Fibroblast of mammary gland (primary cell): ENCODE data around the gene CADPS.
"Not testable (repeated sequence)": the region's sequence is repeated elsewhere in the genome, so short reads cannot be mapped to it uniquely, and the experiment has no call there.

Experiments used
- DNase-seq: peaks from one replicate; pipeline ENCODE4 v3.0.0-alpha.2; 2010; ENCODE audit warnings: low read depth
- H3K4me3 ChIP-seq: 2 replicates; pipeline ENCODE4 v1.5.1; 2011; ENCODE audit warnings: low read depth, mild to moderate bottlenecking, low read length, moderate library complexity; ENCODE audit not compliant: control insufficient read depth
- CTCF ChIP-seq: conservative IDR thresholded peaks from 2 replicates; pipeline ENCODE4 v1.5.1; 2011; ENCODE audit warnings: low read depth, low read length, inconsistent platforms; ENCODE audit not compliant: control insufficient read depth, insufficient read depth

The CADPS gene

DNA sequence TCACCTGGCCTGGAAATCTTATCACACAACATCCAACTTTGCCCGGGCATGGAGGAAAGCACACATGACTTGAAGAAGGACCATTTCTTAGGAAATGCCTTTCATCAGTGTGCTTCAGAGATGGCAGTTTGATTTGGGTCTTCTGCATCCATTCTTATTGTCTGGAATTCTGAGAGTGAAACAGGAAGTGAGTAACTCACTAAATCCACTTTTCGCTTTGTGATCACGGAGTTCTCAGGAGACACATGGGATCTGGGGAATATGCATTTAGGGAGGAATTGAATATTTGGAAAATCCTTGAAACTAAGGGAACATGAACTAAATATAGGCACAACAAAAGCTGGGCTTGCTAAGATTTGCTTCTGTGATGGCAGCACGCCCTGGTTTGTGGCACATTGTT lies 289.4 kb downstream of the CADPS start:
- no peak for DNase-seq
- TF ChIP-seq CTCF = no peak
- no peak overlapping the region for H3K4me3 ChIP-seq

DNA sequence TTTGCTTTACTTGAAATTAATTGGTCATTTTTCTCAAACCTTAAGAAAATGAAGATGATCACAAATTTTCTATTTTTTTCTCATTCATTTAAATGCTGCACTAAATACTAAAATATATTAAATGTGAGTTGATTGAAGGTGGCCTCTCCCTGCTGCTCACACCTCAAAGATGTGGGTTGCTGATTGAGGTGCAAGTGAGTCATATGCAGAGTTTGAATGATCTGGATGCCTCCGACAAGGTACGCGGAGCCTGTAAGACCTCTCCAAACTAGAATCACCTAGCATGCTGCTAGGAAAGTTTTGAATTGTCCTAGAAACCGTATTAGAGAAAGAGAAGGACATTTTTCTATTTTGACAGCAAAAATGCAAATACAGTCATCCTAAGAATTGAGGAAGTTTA lies 290.6 kb downstream of the CADPS start:
- H3K4me3 ChIP-seq = no peak overlapping the region
- TF ChIP-seq CTCF = no peak
- no peak for DNase-seq

DNA sequence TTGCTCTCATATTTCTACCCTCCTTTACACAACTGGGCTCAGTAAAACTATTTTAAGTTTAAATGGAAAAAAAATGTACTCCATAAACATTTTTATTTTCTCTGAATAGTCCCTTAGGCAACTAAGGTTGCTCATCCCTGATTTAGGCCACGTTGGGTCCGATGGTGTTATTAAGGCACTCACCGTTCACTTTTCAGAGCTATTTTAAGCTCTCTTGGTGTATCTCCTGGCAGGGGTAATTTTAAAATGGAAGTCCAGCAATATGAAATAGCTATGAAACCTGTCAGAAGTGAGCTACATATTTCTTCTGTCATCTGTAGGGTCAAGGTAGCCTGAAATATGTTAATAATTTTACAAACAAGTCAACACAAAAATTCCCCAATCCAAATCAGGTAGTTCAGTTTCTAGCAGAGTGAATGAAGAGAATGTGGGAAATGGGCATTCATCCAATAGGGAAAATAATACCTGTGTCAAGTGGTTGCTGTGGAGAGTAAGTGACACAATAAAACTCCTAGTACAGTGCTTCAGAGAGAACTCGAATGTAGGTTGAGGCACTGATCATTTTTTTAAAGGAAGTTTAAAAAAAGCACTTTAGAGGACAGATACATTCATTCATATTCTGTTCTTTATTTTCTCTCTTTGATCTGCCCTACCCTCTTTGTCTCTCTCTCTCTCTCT lies 292.6 kb downstream of the CADPS start:
- TF ChIP-seq CTCF = no peak
- no peak for DNase-seq
- no peak overlapping the region for H3K4me3 ChIP-seq

DNA sequence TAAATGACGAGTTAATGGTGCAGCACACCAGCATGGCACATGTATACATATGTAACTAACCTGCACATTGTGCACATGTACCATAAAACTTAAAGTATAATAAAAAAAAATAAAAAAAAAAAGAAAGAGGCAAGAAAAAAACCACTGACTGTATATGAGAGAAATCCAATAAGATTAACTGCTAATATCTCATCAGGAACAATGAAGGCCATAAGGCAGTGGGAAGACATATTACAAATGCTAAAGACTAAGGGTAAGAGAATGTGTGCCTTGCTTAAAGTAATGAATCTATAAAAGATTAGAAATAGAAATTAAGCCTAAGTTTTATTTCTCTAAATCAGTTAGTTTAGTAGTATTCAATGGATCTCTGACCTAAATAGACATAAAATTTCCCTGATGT lies 294.7 kb downstream of the CADPS start:
- H3K4me3 ChIP-seq, DNase-seq: not testable (repeated sequence)

GRCh38 chr3:62577153-62577552 lies 298.1 kb downstream of the CADPS start:
- no peak overlapping the region for H3K4me3 ChIP-seq
- DNase-seq = no peak
- no peak for TF ChIP-seq CTCF

DNA sequence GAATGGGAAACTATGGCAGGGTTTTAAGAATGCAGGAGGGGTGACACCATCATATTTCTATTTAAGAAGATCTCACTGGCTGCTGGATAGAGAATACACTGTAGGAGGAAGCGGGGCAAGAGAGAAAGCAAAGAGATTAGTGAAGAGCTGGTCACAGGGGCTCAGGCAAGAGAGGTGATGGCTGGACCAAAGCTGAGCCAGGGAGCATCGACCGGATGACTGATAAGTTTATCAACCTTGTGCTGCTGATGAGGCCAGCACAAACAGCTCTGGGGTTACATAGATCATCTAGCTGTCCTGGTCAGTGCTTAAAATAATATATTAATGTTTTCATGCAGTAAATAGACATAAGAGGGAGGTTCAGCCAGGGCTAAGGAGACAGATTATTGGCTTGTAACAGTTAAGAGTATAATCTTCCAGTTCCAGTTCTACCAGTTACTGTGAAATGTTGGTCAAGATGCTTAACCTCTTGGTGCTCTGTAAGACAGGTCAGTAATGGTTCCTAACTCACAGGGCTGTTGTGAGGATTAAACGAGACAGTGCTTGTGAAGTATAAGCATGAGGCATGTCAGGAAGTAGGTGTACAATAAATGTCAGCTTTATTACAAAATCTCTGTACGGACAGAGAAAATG lies 300.8 kb downstream of the CADPS start:
- H3K4me3 ChIP-seq = no peak overlapping the region
- TF ChIP-seq CTCF = no peak
- DNase-seq = no peak

GRCh38 chr3:62571916-62572315 lies 303.3 kb downstream of the CADPS start:
- no peak for TF ChIP-seq CTCF

More at GRCh38 chr3:62571916-62572315, 303.3 kb downstream of the CADPS start:
- peak; percentile 40 for DNase-seq
- H3K4me3 ChIP-seq = no peak overlapping the region
